Neural cell (in vitro differentiated cells): ENCODE data around the gene FHIT. TPM values are rescaled to one million over a fixed set of nuclear protein-coding genes. Genes with fewer than 3 reads are reported as not detected.

Experiments
- H2AFZ ChIP-seq: fragments of 200-600, 300-800 bp; sonication (generic), shearing (Covaris generic); 2 replicates; pipeline ENCODE4 v1.6.0; 2014; ENCODE audit warnings: low read depth, mild to moderate bottlenecking, antibody characterized with exemption, low read length, moderate library complexity
- H3F3A ChIP-seq: fragments of 200-600 bp; shearing (Covaris generic); 2 replicates; pipeline ENCODE4 v1.6.1; 2016; ENCODE audit warnings: mild to moderate bottlenecking, moderate library complexity, mixed read lengths, antibody characterized with exemption, low read length; ENCODE audit not compliant: insufficient read depth, poor library complexity, severe bottlenecking
- H3K27ac ChIP-seq: fragments of 200-600, 300-800 bp; sonication (generic), shearing (Covaris generic); 2 replicates; pipeline ENCODE4 v1.5.1; 2014; ENCODE audit warnings: mild to moderate bottlenecking, low read length, moderate library complexity
- H3K27me3 ChIP-seq: fragments of 300-800, 200-600 bp; sonication (generic), shearing (Covaris generic); 2 replicates; pipeline ENCODE4 v1.6.0; 2014; ENCODE audit warnings: mild to moderate bottlenecking, low read depth, low read length, moderate library complexity; ENCODE audit not compliant: insufficient read depth
- H3K36me3 ChIP-seq: fragments of 300-800, 200-600 bp; sonication (generic), shearing (Covaris generic); 2 replicates; pipeline ENCODE4 v1.5.1; 2014; ENCODE audit warnings: mild to moderate bottlenecking, antibody characterized with exemption, low read length, moderate library complexity; ENCODE audit not compliant: insufficient read depth
- H3K4me2 ChIP-seq: fragments of 300-800, 200-600 bp; sonication (generic), shearing (Covaris generic); 2 replicates; pipeline ENCODE4 v1.6.0; 2014; ENCODE audit warnings: mild to moderate bottlenecking, low read length
- H3K4me3 ChIP-seq: fragments of 300-800, 200-600 bp; sonication (generic), shearing (Covaris generic); 2 replicates; pipeline ENCODE4 v1.5.1; 2014; ENCODE audit warnings: mild to moderate bottlenecking, low read length, moderate library complexity
- H3K79me2 ChIP-seq: fragments of 200-600 bp; shearing (Covaris generic); replicated peaks from 2 replicates; pipeline ENCODE4 v1.6.0; 2014; ENCODE audit warnings: mild to moderate bottlenecking, low read length, moderate library complexity; ENCODE audit not compliant: insufficient read depth
- H3K9ac ChIP-seq: fragments of 300-800, 200-600 bp; sonication (generic), shearing (Covaris generic); 2 replicates; pipeline ENCODE4 v1.6.1; 2016; ENCODE audit warnings: mild to moderate bottlenecking, low read length, mixed read lengths
- H3K9me2 ChIP-seq: fragments of 200-600 bp; shearing (Covaris generic); 2 replicates; pipeline ENCODE4 v1.6.1; 2016; ENCODE audit warnings: mild to moderate bottlenecking, low read length, mixed read lengths; ENCODE audit not compliant: insufficient read depth
- H3K9me3 ChIP-seq: fragments of 200-600, 300-800 bp; sonication (generic), shearing (Covaris generic); 2 replicates; pipeline ENCODE4 v1.6.1; 2016; ENCODE audit warnings: mild to moderate bottlenecking, mixed run types, low read length, moderate library complexity, mixed read lengths
- H4K20me1 ChIP-seq: fragments of 200-600 bp; shearing (Covaris generic); 2 replicates; pipeline ENCODE4 v1.6.1; 2016; ENCODE audit warnings: mild to moderate bottlenecking, mixed run types; ENCODE audit not compliant: insufficient read depth
- CTCF ChIP-seq: fragments of 450-650 bp; IDR thresholded peaks from 2 replicates; pipeline ENCODE4 v1.5.1; 2014; ENCODE audit warnings: antibody characterized with exemption, mild to moderate bottlenecking, moderate library complexity; ENCODE audit not compliant: poor library complexity, severe bottlenecking
- EP300 ChIP-seq: fragments of 450-650 bp; conservative IDR thresholded peaks from 2 replicates; pipeline ENCODE4 v1.6.1; 2014; ENCODE audit warnings: antibody characterized with exemption, mild to moderate bottlenecking, moderate library complexity; ENCODE audit not compliant: poor library complexity, severe bottlenecking
- EZH2 ChIP-seq: fragments of 200-600, 300-800 bp; shearing (Covaris generic), sonication (generic); IDR thresholded peaks from 2 replicates; pipeline ENCODE4 v1.6.1; 2014; ENCODE audit warnings: antibody characterized with exemption, low read length, borderline replicate concordance, mild to moderate bottlenecking; ENCODE audit not compliant: insufficient read depth, poor library complexity, severe bottlenecking
- MXI1 ChIP-seq: fragments of 450-650 bp; conservative IDR thresholded peaks from 2 replicates; pipeline ENCODE4 v1.6.1; 2014; ENCODE audit warnings: antibody characterized with exemption, mild to moderate bottlenecking; ENCODE audit not compliant: poor library complexity, severe bottlenecking
- POLR2AphosphoS5 ChIP-seq: IDR thresholded peaks from 2 replicates; pipeline ENCODE4 v1.6.1; 2012
- RAD21 ChIP-seq: fragments of 450-650 bp; conservative IDR thresholded peaks from 2 replicates; pipeline ENCODE4 v1.6.1; 2014; ENCODE audit warnings: antibody characterized with exemption, mild to moderate bottlenecking, moderate library complexity
- SMC3 ChIP-seq: fragments of 450-650 bp; conservative IDR thresholded peaks from 2 replicates; pipeline ENCODE4 v1.6.1; 2014; ENCODE audit warnings: antibody characterized with exemption, mild to moderate bottlenecking, moderate library complexity; ENCODE audit not compliant: poor library complexity
- TAF1 ChIP-seq: IDR thresholded peaks from 2 replicates; pipeline ENCODE4 v1.6.1; 2012; ENCODE audit warnings: low read depth
- polyA plus RNA-seq: library from polyadenylated mRNA; depleted of rRNA; stranded (reverse); fragments of >200 nt; gene quantifications from 2 replicates; pipeline ENCODE4 v1.2.3, GENCODE V29; 2014
- TF ChIP-seq, protein P1 (sequence below): IDR thresholded peaks from 2 replicates; pipeline ENCODE4 v1.6.1; 2012; ENCODE audit warnings: borderline replicate concordance

FHIT gene
- polyA plus RNA-seq, 1 donor from 2014 or later: not detected

- Histone ChIP-seq H3K79me2 (no peaks in the 10 kb centered on the region), H3K9ac (no peak overlapping the region), H3K4me2 (no peak overlapping the region), H3K4me3 (no peak overlapping the region), H3F3A (no peaks in the 10 kb centered on the region), H3K27ac (no peak overlapping the region), H2AFZ (no peak overlapping the region), H3K9me3 (no peaks in the 10 kb centered on the region), H3K27me3 (no peaks in the 10 kb centered on the region), H3K9me2 (no peaks in the 10 kb centered on the region), H3K36me3 (no peaks in the 10 kb centered on the region), H4K20me1 (no peaks in the 10 kb centered on the region)
- TF ChIP-seq EP300 (no peak), EZH2 (no peak), RAD21 (no peak), POLR2AphosphoS5 (no peak), CTCF (no peak), SMC3 (no peak), TAF1 (no peak), MXI1 (no peak)
- TF ChIP-seq, protein P1, sequence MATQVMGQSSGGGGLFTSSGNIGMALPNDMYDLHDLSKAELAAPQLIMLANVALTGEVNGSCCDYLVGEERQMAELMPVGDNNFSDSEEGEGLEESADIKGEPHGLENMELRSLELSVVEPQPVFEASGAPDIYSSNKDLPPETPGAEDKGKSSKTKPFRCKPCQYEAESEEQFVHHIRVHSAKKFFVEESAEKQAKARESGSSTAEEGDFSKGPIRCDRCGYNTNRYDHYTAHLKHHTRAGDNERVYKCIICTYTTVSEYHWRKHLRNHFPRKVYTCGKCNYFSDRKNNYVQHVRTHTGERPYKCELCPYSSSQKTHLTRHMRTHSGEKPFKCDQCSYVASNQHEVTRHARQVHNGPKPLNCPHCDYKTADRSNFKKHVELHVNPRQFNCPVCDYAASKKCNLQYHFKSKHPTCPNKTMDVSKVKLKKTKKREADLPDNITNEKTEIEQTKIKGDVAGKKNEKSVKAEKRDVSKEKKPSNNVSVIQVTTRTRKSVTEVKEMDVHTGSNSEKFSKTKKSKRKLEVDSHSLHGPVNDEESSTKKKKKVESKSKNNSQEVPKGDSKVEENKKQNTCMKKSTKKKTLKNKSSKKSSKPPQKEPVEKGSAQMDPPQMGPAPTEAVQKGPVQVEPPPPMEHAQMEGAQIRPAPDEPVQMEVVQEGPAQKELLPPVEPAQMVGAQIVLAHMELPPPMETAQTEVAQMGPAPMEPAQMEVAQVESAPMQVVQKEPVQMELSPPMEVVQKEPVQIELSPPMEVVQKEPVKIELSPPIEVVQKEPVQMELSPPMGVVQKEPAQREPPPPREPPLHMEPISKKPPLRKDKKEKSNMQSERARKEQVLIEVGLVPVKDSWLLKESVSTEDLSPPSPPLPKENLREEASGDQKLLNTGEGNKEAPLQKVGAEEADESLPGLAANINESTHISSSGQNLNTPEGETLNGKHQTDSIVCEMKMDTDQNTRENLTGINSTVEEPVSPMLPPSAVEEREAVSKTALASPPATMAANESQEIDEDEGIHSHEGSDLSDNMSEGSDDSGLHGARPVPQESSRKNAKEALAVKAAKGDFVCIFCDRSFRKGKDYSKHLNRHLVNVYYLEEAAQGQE: no peak
These were observed 49.2 kb downstream of the FHIT start for GRCh38 chr3:61202086-61202485.

DNA sequence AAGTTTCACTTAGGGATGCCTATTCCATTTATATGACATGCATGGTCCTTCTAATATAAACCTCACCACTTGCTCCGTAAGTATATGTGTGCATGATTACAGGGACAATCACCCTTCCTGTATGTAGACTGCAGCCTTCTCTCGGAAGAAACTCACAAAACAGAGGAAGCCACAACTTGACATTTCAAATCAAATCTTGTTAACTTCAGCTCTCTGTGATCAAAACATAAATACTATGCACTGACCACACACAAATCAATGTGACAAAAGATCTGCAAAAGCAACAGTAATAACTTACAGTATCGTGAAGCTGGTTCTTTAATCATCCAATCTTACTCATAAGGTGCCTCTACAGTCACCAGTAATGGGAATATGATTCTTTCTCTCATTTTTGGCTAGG is 50.2 kb downstream of the FHIT start:
- no peak overlapping the region for H3K27ac ChIP-seq
- H3K4me3 ChIP-seq: no peak overlapping the region
- H4K20me1 ChIP-seq: no peaks in the 10 kb centered on the region
- H2AFZ ChIP-seq: no peak overlapping the region
- H3K79me2 ChIP-seq: no peaks in the 10 kb centered on the region
- no peaks in the 10 kb centered on the region for H3K36me3 ChIP-seq
- no peaks in the 10 kb centered on the region for H3F3A ChIP-seq
- no peaks in the 10 kb centered on the region for H3K27me3 ChIP-seq
- no peaks in the 10 kb centered on the region for H3K9me3 ChIP-seq
- no peak for TF ChIP-seq TAF1
- TF ChIP-seq MXI1: no peak
- TF ChIP-seq EP300: no peak
- TF ChIP-seq EZH2: no peak
- TF ChIP-seq, protein P1: no peak
- TF ChIP-seq CTCF: no peak
- no peak for TF ChIP-seq POLR2AphosphoS5
- no peak for TF ChIP-seq RAD21
- TF ChIP-seq SMC3: no peak
- no peaks in the 10 kb centered on the region for H3K9me2 ChIP-seq
- no peak overlapping the region for H3K9ac ChIP-seq
- H3K4me2 ChIP-seq: no peak overlapping the region
